HG02840 (cell line): ENCODE results near the gene SLC44A2.

Experiments used
- ATAC-seq: cut with Tn5 transposase; IDR thresholded peaks from one replicate; pipeline ENCODE4 v1.9.1; 2021; ENCODE audit warnings: mild to moderate bottlenecking, moderate library complexity, moderate number of reproducible peaks; ENCODE audit not compliant: unreplicated experiment, low FRiP score

The SLC44A2 gene

DNA sequence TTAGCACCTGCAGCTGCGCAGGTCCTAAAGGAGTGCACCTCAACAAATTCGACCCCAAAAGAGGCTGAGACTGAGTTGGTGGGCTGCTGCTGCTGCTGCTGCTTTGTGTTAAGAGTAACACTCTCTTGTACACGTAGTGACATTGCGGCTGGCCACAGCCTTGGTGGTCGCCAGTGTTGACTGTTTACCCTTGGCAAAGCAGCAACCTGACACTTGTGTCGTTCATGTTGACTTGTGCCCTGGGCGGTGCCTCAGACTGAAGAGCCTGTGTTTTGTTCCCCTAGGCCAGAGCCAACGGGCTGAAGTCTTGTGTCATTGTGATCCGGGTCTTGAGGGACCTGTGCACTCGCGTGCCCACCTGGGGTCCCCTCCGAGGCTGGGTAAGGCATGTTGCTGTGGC is 53.5 kb downstream of the SLC44A2 start:
- ATAC-seq: no peak

DNA sequence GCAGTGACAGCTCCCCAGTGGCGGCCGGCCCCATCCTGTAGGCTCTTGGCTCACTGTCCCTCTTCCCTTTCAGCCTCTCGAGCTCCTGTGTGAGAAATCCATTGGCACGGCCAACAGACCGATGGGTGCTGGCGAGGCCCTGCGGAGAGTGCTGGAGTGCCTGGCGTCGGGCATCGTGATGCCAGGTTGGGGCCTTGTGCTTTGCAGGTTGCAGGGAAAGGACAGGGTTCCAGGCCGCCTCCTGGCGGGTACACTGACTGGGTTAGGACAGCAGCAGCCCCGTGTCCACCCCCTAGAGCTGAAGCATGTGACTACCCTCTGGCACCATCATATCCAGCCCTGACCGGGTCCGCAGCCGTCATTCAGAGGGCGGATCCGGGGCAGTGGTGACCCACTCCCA is 54.4 kb downstream of the SLC44A2 start:
- ATAC-seq: no peak

DNA sequence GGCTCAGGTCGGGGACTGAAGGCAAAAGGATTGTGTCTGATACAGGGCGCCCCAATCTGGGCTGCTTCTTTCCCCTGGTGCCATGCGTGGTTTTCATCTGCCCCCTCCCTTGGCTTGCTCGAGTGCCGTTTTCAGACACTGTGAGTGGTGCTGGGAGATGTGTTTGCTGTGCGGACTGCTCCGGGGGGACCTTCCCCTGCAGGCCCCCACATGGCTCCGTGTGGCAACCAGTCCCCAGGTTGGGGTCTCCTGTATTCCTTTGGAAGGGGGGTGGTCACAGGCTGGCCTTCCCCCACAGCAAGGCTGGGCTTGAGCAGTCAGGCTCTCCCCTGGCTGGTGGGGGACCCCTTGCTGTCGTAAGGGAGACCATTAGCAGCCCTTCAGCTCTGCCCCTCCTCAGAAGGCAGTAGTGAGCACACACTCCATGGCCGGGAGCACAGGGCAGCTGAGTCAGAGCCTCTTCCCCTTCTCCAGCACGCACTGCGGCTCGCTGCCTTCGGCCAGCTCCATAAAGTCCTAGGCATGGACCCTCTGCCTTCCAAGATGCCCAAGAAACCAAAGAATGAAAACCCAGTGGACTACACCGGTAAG is 55.3 kb downstream of the SLC44A2 start:
- ATAC-seq: no peak

DNA sequence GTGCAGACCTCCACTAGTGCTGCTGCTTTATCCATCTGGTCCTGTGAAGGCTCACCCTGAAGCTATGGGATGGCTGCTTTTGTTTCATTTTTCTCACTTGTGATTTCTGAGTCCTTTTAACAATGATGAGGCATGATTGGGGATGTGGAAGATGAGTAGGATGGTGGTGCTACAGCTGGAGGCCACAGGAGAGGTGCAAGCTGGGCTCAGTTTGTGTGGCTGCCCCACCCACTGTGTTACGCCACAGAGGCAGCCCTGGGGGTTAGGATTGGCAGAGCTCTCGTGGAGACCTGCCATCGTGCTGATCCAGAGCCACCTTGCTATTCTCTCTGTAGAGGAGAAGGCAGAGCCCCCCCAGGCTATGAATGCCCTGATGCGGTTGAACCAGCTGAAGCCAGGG is 56.3 kb downstream of the SLC44A2 start:
- ATAC-seq: no peak

DNA sequence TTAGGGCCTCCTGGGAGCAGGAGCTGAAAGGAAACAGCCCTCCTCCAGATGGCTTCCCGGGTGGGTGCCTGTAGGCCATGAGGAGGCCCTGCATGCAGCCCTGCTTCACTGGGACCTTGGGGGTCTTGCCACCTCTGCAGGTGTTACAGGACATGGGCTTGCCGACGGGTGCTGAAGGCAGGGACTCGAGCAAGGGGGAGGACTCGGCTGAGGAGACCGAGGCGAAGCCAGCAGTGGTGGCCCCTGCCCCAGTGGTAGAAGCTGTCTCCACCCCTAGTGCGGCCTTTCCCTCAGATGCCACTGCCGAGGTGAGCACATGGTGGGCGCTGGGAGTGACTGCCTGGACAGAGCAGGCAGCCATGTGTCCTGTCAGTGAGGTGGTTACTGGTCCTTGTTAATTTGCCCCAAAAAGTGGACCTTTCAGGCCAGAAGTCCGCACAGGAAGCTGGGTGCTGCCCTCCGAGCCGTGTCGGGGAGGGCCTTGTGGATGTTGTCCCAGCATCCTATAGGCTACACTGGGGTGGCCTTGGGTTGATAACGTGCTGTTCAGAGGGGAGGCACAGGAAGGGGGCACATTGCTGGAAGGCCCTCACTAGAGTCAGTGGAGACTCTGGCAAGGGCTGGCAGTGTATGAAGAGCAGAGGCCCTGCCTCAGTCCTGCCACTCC is 57.2 kb downstream of the SLC44A2 start:
- ATAC-seq: no peak

DNA sequence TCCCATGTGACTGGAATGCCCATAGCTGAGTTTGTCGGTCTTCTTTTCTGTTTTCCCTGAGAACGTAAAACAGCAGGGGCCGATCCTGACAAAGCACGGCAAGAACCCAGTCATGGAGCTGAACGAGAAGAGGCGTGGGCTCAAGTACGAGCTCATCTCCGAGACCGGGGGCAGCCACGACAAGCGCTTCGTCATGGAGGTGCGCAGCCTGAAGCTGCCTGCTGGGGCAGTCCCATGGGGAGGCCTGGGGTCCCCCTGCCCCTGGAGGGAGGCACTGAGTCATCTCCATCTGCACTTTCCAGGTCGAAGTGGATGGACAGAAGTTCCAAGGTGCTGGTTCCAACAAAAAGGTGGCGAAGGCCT is 57.7 kb downstream of the SLC44A2 start:
- no peak for ATAC-seq

DNA sequence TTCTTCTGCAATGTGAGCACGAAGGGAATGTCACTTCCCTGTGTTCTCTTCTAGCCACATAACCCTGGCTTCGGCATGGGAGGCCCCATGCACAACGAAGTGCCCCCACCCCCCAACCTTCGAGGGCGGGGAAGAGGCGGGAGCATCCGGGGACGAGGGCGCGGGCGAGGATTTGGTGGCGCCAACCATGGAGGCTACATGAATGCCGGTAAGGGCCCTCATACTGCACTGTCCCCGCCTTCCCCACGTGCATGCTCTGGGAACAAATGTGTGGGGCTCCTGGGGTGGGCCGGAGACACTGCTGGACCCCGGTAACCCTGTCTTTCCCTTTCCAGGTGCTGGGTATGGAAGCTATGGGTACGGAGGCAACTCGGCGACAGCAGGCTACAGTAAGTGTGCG is 58.2 kb downstream of the SLC44A2 start:
- ATAC-seq: no peak

DNA sequence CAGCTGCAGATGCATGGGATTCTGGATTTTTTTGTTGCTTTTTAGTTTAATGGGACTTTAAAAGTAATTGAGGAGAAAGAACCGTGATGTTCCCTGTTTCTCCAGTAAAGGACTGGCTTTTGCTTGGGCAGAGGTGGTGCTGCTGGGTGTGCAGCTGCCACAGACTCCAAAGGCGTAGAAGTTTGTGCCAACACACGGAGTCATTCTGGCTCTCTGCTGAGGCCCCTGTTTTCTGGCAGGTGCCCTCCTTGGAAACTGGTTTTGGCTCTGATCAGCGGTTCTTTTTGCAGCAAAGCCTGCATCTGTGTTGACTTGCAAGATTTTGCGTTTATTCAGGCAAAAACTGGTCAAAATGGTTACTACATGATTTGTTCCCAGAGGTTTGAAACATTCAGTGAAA is 59.9 kb downstream of the SLC44A2 start:
- ATAC-seq: no peak

DNA sequence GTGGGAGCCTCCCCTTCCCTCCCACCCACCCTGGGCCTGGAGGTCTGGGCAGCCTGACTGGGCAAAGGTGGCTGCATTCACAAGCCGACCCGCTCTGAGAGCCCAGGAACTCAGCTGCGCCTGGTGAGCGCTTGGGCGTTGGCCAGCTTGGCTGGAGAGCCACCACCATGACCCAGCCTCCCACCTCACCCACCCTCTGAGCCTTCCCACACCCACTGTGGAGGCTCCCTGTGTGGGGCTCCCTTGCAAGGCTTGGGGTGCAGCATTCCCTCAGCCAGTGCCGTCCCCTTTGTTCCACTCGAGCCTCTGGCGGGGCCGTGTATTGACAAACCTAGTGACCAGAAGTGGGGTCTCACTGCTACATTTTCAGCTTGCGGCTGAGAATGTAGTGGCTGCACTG is 60.8 kb downstream of the SLC44A2 start:
- ATAC-seq: no peak

DNA sequence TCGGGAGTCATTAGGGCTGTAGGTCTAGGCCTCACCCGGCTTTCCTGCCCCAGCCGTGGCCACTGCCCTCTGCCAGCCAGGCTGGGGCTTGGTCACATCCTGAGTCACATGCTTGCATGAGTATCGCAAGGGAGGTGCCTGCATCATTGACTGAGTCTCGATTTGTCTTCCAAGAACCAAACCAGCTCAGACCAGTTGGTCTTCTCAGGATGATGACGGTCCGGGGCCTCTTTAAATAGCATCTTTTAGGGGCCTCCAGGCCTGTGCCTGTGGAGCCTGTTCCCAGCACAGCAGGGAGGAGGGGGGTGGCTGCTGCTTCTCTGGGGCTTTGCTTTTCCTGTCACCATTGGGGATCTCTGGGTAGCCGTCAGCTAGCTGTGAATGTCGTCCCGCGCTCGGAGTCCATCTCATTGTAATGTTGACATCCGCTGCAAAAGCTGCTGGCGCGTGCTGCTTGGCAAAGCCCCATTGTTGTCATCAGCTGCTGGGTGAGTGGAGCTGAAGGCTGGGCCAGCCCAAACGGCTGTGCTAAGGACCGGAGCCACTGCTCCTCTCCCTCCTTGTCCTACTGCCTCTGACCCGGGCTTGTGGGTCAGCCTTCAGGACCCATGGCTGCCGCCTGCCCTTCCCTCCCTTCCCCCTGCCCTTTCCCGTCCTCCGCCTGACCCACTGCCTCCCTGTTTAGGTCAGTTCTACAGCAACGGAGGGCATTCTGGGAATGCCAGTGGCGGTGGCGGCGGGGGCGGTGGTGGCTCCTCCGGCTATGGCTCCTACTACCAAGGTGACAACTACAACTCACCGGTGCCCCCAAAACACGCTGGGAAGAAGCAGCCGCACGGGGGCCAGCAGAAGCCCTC is 61.5 kb downstream of the SLC44A2 start:
- no peak for ATAC-seq

DNA sequence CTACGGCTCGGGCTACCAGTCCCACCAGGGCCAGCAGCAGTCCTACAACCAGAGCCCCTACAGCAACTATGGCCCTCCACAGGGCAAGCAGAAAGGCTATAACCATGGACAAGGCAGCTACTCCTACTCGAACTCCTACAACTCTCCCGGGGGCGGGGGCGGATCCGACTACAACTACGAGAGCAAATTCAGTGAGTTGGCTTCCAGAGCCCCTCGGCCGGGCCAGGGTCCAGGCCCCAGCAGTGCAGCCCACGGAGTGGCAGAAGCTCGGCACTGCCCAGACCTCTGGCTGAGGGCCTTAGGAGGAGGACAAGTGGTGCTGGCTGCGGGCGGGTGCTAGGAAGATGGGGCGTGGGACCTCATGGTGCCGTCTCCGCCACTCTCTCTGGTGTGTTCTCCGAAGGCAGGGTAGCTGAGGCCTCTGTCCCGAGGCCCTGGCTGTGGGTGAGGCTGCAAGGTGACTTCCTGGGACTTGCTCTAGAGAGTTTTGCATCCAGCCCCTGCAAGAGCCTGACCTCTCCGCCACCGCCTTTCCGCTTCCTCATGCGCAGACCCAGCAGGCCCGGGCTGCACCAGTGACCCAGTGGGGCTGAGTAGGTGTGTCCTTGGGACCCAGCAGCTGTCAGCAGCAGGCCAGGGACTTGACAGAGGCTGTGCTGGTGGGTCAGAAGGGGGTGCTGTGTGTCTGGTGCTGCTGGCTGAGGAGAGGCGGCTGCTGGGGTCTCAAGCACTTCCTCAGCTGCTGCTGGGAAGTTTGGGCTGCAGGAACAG is 62.4 kb downstream of the SLC44A2 start:
- ATAC-seq: no peak

DNA sequence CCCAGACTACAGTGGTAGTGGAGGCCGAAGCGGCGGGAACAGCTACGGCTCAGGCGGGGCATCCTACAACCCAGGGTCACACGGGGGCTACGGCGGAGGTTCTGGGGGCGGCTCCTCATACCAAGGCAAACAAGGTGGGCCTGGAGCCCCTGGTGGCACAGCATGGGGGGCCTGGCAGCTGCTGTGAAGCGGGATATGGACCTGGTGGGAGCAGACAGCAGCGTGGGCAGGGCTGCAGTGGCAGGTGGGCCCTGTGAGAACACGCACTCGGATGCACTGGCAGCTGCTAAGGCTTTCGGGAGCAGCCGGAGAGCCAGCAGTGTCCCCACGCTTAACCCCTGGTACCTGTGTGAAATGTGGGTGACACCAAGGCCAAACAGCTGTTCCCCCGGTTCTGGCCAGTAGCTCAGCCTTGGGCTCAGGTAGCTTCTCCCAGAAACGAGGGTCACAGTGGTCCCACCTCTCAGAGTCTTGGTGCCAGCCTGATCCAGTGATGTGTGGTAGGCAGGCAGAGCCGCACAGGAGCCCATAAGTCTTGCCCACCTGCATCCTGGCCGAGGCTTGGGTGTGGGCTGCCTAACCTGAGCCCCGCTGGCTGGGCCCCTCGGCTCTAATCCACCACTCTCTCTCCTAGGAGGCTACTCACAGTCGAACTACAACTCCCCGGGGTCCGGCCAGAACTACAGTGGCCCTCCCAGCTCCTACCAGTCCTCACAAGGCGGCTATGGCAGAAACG is 63.4 kb downstream of the SLC44A2 start:
- no peak for ATAC-seq

DNA sequence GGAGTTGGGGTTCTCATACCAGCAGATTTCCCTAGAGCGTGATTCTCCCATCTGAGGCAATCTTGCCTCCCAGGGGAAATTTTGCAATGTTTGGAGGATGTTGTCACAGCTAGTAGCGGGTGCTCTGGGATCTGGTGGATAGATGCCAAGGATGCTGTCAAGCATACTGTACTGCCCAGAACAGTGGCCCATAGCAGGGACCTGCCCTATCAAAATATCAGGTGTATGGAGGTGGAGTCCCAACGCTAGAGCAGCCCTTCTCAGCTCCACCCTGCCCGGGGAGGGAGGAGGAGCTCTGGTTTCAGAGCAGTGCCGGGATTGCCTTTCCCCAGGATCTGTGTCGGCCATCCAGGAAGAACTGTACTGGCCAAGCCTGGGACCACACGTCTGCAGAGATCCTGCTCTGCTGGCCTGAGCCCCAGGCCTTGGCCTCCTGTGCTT is 65.0 kb downstream of the SLC44A2 start:
- ATAC-seq: no peak

DNA sequence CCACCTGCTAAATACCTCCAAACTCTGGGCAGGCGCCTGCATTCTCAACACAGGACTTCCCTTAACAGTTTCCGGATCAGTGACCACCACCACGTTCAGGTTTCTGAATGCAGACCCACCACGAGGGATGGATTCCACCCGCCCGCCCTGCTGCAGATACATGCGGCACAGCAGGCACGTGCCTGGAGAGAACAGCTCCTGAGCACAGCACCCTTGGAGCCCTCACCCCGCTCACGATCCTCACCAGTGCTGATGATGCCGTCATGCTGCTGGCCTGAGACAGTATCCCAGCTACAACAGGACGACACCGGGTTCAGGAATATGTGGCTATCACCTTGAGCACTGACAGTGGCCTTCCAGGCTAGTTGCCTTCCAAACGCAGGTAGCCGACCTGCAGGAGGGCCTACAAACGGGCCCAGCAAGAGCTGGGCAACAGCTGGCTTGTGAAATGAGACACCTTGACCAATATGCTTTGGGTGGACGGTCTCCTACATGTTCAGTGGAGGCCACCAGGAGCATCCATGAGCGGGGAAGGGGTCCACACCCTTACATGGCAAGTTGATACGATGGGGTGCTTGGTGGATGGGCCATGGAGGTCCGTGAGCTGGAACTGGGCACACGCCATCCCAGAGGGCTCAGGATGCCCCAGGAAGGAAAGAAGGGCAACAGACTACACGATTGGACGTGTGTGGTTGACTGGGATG is 66.0 kb downstream of the SLC44A2 start:
- no peak for ATAC-seq

DNA sequence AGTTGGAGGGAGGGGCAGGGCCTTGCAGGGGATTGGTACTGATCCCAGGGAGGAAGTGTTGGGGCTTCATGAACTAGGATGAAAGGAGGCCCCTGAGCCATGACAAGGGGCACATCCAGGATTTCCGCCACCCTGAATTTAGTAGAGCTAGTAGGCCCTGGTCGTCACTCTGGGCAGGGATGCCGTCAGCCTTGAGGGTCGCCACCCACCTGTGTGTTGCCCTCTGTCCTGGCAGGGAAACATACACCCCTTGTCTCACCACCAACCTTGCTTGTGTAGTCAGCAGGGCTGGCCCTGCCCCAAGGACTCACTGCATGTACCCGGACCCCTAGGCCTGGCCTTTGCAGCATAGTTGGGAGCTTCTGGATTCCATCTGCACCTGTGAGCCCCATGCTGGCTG is 66.5 kb downstream of the SLC44A2 start:
- ATAC-seq: no peak

DNA sequence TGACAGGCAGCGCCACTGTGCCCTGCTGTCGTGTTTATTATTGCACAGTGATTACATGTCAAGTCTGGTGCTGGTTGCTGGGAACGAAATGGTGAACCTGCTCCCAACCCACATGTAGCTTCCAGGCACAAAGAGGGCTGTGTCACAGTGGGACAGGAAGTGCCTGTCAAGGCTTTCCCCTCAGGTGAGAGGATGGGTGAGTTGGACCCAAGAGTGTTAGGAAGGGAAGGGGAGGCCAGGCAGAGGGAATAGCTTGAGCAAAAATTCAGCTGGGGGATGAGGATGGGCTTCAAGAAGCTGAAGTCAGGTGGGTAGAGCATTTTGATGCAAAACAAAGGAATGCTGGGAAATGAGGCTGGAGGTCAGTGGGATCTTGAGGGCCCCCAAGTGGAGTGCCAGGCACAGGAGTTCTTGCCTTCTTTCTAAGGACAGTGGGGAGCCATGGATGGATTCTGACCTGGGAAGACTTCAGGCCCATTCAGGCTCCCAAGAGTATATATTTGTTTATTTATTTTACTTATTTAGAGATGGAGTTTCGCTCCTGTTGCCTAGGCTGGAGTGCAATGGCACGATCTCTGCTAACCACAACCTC is 67.4 kb downstream of the SLC44A2 start:
- ATAC-seq: no peak
